Activated CD4-positive, CD25-positive, alpha-beta regulatory T cell treated with anti-CD3 and anti-CD28 coated beads, Interleukin-2, amount 50 U/mL, for 24 hours (primary cell): ENCODE results near the gene SPA17.
A peak's percentile ranks its signal among the peaks of the same experiment; 100 is the strongest.

Experiments used
- ATAC-seq, 2 donors: fragments of 150-1000 bp; cut with Tn5 transposase; one replicate each; pipeline ENCODE4 v1.10.0; 2021; ENCODE audit warnings: mild to moderate bottlenecking in 1 of 2, moderate library complexity in 1 of 2

SPA17 gene

GRCh38 chr11:124663861-124664260, 9.8 kb upstream of the SPA17 start:
- ATAC-seq = no peak

- no peak for ATAC-seq
Observed at GRCh38 chr11:124667601-124668000, 6.1 kb upstream of the SPA17 start.

GRCh38 chr11:124669193-124669592, 4.5 kb upstream of the SPA17 start:
- no peak for ATAC-seq

GRCh38 chr11:124670732-124671131, 3.0 kb upstream of the SPA17 start:
- no peak for ATAC-seq

- no peak for ATAC-seq
Observed at GRCh38 chr11:124672536-124673215, 1.0 kb upstream of the SPA17 start.

GRCh38 chr11:124674168-124674517, 439 bp downstream of the SPA17 start:
- ATAC-seq = no peak

- ATAC-seq = no peak
Observed at GRCh38 chr11:124674571-124674970, 867 bp downstream of the SPA17 start.

- no peak for ATAC-seq
Observed at GRCh38 chr11:124676386-124676785, 2.7 kb downstream of the SPA17 start.

- no peak for ATAC-seq
Observed at GRCh38 chr11:124678416-124678815, 4.7 kb downstream of the SPA17 start.

GRCh38 chr11:124681421-124681820, 7.7 kb downstream of the SPA17 start:
- no peak for ATAC-seq

- ATAC-seq = no peak
Observed at GRCh38 chr11:124682443-124682842, 8.7 kb downstream of the SPA17 start.

- no peak for ATAC-seq
Observed at GRCh38 chr11:124693142-124693541, 19.4 kb downstream of the SPA17 start.

GRCh38 chr11:124699547-124699946, 25.8 kb downstream of the SPA17 start:
- ATAC-seq = no peak

GRCh38 chr11:124700028-124700427, 26.3 kb downstream of the SPA17 start:
- ATAC-seq = no peak

GRCh38 chr11:124707829-124708228, 34.1 kb downstream of the SPA17 start:
- ATAC-seq = no peak

- no peak for ATAC-seq
Observed at GRCh38 chr11:124712392-124712791, 38.7 kb downstream of the SPA17 start.

- no peak for ATAC-seq
Observed at GRCh38 chr11:124716591-124716990, 42.9 kb downstream of the SPA17 start.

- no peak for ATAC-seq
Observed at GRCh38 chr11:124717421-124717785, 43.7 kb downstream of the SPA17 start.

GRCh38 chr11:124717786-124718651, 44.3 kb downstream of the SPA17 start:
- ATAC-seq = peak in 1 of 2 donors; percentile 36

GRCh38 chr11:124718801-124719200, 45.1 kb downstream of the SPA17 start:
- ATAC-seq = no peak

- no peak for ATAC-seq
Observed at GRCh38 chr11:124719534-124719933, 45.8 kb downstream of the SPA17 start.

GRCh38 chr11:124722176-124722575, 48.5 kb downstream of the SPA17 start:
- ATAC-seq = no peak

- no peak for ATAC-seq
Observed at GRCh38 chr11:124724979-124725718, 51.4 kb downstream of the SPA17 start.

- no peak for ATAC-seq
Observed at GRCh38 chr11:124725719-124726105, 52.0 kb downstream of the SPA17 start.
